Activated CD4-positive, alpha-beta T cell treated with anti-CD3 and anti-CD28 coated beads, Interleukin-10, Interleukin-2, amounts not matched to agents 100 ng/mL and 50 ng/mL, durations not matched to agents 16 hours and 8 hours (primary cell): ENCODE measurements around the gene TMEM38A.
"Not testable (repeated sequence)": the region's sequence is repeated elsewhere in the genome, so short reads cannot be mapped to it uniquely, and the experiment has no call there.

Source experiments
- DNase-seq: peaks from one replicate; pipeline ENCODE4 v3.0.0-alpha.2; 2020

The TMEM38A gene

DNA sequence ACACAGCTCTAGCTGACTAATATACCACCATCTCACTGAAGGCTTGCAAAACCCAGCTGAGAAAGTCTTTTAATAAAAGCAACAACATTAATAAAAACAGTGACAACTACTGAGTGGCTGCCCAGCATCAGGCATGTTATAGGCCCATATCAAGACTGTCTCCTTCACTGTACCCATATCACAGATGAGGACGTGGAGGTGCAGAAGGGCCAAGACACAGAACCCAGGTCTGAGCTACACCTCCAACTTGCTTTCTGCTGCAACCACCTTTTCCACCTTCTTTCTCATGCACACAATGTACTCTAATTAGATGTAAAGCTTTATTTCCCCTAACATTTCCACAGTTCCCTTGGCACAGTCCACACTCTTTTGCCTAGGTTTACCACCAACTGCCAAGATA is 22.3 kb upstream of the TMEM38A start:
- no peak for DNase-seq

DNA sequence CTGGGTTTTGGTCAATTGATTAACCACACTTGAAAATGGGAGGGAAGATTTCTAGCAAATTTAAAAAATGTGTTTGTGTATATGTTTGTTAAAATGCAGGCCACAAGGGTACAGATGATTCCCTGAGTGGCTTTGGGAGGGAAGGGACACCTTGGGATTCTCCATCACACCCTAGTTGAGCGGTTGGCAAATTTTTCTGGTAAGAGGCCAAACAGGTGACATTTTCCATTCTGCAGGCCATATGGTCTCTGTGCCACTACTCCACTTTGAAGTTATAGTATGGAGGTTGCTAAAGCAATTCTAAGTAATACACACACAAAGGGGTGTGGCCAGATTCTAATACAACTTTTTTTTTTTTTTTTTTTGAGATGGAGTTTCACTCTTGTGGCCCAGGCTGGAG is 20.0 kb upstream of the TMEM38A start:
- no peak for DNase-seq

DNA sequence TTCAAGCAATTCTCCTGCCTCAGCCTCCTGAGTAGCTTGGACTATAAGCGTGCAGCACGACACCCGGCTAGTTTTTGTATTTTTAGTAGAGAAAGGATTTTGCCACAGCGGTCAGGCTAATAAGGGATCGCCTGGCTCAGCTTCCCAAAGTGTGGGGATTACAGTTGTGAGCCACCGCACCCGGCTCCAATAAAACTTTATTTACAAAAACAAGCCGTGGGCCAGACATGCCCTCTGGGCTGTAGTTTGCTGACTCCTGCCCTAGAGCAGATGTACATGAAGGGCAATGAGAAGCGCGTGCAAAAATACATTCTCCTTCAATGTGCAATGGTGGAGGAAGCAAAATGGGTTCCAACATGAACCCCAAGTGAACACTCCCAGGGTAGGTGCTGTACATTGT is 19.2 kb upstream of the TMEM38A start:
- no peak for DNase-seq

DNA sequence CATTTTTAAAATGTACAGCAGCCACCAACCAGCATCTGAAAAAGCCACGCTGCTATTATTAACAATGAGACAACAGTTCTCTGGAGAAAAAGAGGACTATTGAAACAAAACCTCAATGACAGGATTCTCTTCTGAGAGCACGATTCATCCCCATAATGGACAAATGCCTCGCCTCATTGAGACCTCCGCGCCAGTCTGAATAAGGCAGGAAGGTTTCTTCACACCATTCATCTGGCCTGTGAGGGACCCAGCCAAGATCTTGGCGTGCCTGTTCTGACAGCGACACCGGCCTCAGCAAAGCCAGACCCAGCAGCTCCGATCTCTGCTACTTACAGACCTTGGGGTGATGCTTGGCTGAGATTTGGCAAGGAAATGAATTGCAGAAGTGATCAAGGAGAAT is 15.8 kb upstream of the TMEM38A start:
- DNase-seq, result no peak

DNA sequence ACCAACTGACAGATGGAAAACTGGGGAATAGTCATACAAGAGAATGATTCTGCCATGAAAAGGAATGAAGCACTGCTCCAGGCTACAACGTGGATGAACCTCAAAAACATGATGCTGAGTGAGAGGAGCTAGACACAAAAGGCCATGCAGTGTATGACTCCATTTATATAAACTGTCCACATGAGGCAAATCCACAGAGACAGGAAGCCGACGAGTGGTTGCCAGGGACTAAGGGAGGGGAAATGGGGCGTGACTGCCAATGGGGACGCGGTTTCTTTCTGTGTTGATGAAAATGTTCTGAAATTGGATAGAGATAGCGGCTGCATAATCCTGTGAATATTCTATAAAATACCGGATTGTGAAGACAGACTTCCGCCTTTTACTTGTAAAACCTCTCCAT is 11.2 kb upstream of the TMEM38A start:
- no peak for DNase-seq

DNA sequence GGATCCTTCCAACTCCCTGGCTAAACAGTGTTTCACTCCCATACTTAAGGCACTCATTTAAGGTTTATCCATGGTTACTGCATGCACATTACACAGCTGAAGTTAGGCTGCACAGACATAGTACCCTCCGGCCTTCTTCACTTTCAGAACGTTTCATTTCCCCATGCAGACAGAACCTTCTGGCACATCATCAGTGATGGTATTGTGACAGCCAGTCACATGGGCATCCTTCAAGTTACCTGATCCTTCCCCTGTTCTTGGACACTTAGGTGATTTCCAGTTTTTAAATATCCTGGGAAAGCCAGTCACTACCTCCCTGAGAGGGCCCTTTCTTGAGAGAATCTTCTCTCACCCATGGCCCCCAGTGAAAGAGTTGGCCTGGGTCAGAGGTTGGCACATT is 10.1 kb upstream of the TMEM38A start:
- no peak for DNase-seq

DNA sequence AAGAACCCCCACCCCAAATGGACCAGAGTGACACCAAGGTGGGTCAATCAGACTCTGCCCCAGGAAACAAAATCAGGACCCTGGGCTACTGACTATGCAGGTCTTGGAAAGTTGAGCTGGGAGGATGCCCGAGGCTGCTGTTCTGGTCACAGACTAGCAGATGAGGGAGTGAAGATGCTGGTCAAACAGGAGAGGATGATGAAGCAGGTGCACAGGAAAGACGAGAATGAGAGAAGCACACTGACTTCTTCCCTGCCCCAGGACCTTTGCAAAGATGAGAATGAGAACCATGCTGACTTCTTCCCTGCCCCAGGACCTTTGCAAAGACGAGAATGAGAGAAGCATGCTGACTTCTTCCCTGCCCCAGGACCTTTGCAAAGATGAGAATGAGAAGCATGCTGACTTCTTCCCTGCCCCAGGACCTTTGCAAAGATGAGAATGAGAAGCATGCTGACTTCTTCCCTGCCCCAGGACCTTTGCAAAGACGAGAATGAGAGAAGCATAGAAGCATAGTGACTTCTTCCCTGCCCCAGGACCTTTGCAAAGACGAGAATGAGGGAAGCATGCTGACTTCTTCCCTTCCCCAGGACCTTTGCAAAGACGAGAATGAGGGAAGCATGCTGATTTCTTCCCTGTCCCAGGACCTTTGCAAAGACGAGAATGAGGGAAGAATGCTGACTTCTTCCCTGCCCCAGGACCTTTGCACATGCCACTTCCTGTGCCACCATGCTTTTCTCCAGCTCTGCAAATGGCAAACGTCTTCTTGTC is 9.3 kb upstream of the TMEM38A start:
- not testable (repeated sequence) for DNase-seq

DNA sequence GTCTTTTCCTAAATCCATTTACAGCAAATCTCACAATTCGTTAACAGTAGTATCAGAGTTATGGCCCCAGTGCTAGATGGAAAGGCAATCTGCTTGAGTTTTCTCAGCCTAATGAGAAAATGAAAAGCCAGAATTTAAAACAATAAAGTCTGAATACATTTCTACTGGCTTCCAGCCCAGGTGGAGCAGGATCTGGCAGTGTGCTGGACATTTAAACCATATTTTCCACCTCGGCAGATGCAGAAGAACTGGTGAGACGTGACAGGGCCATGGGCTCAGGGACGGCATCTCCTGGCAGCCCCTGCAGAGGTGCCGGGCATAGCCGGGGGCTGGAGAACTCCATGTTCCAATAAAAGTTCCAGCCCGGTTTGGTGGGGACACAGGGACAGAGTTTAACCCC is 8.1 kb upstream of the TMEM38A start:
- no peak for DNase-seq

DNA sequence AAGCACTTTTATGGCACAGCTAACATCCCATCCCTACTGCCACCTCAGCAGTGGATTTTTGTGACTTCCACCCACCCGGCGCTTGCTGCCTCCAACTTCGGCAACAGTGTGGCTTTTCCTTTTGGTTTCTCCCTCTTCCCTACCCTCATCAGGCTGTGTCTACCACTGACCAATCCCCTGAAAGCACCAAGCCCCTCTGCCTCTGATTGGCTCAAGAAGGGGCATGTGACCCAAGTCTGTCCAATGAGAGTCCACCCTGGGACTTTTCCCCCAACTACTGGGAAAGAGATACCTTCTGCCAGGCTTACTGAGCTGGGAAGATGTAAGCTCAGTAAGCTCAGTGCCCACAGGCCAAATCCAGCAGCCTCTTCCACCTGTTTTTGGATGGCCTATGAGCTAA is 6.8 kb upstream of the TMEM38A start:
- peak; percentile 8 for DNase-seq

DNA sequence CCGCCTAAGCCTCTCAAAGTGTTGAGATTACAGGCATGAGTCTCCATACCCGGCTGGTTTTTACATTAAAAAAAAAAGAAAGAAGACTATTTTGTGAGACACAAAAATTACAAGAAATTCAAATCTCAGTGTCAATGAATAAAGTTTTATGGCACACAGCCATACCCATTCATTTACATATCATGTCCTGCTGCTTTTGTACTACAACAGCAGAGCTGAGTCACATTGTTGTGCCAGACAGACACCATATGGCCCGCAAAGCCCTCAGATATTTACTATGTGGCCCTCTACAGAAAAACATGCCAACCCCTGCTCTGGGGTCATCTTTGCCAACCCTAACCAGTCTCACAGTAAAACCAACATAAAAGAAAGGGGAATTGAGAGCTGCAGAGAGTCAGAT is 6.3 kb upstream of the TMEM38A start:
- DNase-seq, result no peak

DNA sequence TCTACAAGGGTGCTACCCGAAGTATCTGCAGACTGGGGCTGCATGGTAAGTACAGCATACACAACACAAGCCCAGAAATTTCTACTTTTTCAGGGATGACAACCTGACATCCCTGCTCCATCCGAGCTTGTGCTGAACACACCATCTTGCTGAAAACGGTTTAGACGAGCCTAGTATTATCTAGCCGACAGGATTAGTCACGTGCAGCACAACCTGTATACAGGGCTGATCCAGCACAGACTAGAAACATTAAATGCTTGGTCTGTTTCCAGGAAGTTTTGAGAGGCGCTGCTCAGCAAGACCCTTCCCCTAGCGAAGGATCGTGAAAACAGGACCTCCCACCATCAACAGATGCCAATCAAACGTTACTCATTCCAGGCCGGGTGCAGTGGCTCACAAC is 5.2 kb upstream of the TMEM38A start:
- DNase-seq, result no peak

DNA sequence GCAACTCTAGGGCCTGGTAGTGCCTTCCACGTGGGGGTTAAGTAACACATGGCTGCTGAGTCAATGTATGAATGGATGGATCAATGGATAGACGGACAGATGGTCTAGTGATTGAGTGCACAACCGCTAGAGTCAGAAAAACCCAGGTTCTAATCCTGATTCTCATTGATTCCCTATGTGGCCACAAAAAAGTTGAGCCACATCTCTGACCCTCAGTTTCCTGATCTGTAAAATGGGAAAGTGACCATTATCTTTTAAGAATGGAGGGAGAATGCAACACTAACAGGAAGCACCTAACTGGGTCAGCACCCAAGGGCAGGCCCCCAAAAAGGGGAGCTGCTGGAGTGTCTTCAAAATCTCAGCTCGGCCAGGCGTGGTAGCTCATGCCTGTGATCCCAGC is 3.6 kb upstream of the TMEM38A start:
- DNase-seq, result no peak

DNA sequence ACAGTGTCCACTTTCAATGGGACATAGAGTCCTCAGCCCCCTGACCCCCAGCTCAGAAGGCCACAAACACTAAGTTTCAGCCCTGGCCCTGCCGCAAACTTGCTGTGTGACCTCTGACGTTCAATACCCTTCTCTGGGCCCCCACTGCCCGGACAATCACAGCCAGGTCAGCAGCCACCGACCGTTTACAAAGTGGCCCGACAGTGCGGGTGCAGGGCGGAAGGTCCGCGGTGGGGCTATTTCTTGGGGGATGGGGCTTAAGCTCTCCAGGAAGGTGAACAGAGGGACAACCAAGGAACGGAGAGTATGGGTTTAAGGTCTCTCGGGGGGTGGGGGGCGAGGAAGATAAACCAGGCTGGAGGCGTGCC is 1.5 kb upstream of the TMEM38A start:
- DNase-seq, result no peak

DNA sequence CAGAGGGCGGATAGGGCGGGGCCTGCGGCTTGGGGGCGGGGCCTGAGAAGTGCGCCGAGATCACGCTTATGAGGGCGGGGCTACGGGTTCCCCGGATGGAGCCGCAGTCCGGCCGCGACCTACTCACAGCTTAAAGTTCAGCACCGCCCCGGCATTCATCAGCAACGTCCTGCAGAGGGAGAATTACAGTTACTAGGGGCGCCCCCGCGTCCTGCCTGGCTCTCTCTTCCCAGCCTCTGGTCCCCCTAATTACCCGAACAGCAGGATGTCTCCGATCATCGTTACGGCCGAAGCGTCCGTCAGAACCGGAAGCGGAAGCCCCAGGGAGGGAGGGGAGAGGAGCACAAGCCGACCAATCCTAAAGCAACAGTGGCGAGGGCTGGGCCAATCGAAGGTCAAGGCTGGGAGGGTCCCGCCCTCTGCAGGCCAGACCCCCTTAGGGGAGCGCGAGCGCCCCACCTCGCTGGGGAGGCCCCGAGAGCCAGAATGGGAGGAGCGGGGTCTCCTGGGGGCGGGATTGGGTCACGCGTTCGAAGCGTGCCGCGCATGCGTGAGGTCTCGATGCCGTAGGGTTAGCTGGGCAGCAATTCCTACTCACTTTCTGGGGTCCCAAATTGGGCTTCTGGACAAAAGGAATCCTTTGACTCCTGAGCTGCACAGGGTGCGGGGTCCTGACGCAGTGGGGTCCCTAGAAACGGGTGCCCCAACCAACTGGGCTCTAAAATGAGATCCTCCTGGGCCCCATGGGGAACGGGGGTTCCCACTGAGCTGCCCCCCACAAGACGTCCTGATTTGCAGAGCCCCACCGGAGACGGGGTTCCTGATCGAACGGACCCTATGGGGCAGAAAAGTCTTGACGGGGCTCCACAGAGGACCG is 869 bp upstream of the TMEM38A start, which contains the start of gene SMIM7:
SMIM7 (minus strand) TSS at position 313 of the 877 bp plus-strand sequence; CDS start at position 279, 34 bp downstream.
- peak; percentile 99 for DNase-seq

DNA sequence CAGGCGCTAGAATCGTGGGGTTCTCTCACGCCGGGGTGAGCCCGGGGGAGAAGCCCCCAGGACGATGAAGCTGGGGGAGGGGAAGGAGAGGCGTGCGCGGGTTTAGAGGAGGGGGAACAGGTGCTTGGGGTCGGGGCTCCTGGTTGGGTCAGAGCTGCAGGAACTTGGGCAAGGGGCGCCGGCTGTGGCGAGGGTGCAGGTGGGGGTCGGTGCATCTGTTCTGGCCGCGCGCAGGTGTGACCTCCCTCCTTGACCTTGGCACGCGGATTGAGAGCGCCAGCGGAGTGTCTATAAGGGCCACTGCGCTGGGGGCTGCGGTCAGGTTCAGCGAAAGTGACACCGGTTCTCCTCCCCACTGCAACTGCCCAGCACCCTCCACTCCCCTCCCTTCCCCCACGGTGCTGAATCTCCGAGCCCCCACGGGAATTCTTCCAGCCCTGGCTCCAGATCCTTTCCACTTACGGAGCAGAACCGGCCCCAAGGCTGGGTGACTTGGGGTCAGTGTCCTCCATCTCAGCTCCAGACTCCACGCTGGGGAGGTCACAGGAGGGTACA is 618 bp downstream of the TMEM38A start:
- peak; percentile 6 for DNase-seq

DNA sequence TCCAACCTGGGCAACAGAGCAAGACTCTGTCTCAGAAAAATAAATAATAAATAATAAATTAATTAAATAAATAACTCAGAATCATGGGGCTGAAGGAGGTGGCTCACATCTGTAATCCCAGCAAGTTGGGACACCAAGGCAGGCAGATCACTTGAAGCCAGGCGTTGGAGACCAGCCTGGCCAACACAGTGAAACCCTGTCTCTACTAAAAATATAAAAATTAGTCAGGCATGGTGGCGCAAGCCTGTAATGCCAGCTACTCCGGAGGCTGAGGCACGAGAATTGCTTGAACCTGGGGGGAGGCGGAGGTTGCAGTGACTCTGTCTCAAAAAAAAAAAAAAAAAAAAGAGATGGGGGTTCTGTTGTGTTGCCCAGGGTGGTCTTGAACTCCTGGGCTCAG is 7.2 kb downstream of the TMEM38A start:
- no peak for DNase-seq

DNA sequence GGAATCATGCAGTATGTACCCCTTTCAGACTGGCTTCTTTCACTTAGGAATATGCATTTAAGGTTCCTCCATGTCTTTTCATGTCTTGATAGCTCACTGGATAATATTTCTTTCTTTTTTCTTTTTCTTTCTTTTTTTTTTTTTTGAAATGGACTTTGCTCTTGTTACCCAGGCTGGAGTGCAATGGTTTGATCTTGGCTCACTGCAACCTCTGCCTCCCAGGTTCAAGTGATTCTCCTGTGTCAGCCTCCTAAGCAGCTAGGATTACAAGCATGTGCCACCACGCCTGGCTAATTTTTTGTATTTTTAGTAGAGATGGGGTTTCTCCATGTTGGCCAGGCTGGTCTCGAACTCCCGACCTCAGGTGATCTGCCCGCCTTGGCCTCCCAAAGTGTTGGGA is 7.8 kb downstream of the TMEM38A start:
- not testable (repeated sequence) for DNase-seq

DNA sequence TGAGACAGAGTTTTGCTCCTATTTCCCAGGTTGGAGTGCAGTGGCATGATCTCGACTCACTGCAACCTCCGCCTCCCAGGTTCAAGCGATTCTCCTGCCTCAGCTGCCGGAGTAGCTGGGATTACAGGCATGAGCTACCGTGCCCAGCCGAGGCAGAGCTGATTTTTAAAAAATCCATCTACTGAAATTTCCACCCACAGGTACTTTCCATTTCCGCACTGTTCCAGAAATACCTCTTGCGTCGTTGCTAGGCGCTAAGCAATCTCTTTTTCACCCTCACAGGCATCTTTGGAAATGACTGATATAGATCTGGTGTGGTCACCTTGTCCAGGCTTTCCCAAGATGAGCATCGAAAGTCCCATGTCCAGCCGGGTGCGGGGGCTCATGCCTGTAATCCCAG is 9.4 kb downstream of the TMEM38A start:
- no peak for DNase-seq

DNA sequence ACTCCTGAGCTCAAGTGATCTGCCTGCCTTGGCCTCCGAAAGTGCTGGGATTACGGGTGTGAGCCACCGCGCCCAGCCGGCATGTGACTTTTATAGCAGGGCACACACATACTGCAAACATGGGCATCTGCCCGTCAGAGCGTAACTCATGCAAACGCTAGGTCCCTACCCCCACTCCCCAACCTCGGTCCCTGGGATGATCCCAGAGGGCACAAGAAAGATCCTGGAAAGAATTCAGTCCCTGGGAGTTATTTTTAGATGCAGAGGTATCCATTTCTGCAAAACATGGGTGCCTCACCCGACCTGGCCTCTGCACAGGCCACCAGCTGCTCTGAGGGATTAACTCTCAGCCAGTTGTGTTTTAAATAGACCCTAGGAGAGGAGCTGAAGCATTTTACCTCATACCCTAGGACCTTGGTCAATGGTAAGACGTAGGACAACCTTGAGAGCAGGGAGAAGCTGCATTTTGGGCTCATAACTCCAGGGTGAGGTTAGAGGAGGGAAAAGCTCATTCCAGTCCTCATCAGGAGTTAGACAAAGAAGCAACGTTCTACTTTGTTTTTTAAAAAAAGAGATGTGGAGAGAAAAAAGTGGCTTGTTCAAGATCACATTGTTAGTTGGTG is 10.8 kb downstream of the TMEM38A start:
- DNase-seq, result no peak

DNA sequence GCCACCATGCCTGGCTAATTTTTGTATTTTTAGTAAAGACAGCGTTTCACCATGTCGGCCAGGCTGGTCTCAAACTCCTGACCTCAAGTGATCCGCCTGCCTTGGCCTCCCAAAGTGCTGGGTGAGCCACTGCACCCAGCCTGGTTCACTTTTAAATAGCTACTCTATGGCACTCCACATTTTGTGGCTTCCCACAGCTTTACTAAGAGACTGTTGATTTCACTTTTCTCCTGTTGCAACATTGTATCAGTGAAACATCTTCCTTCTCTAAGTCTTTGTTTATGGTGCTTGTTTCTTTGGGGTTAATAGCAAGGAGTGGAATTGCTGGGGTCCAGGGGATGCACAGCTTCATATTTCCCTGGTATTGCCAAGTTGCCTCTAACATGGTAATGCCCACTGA is 12.3 kb downstream of the TMEM38A start:
- no peak for DNase-seq

DNA sequence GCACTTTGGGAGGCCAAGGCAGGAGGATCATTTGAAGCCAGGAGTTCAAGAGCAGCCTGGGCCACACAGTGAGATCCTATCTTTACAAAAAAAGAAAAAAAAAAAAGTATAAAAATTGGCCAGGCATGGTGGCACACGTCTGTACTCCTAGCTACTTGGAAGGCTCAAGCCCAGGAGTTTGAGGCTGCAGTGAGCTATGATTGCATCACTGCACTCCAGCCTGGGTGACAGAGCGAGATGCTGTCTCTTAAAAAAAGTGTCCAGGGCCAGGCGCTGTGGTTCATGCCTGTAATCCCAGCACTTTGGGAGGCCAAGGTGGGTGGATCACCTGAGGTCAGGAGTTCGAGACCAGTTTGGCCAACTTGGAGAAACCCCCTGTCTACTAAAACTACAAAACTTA is 12.9 kb downstream of the TMEM38A start:
- not testable (repeated sequence) for DNase-seq

DNA sequence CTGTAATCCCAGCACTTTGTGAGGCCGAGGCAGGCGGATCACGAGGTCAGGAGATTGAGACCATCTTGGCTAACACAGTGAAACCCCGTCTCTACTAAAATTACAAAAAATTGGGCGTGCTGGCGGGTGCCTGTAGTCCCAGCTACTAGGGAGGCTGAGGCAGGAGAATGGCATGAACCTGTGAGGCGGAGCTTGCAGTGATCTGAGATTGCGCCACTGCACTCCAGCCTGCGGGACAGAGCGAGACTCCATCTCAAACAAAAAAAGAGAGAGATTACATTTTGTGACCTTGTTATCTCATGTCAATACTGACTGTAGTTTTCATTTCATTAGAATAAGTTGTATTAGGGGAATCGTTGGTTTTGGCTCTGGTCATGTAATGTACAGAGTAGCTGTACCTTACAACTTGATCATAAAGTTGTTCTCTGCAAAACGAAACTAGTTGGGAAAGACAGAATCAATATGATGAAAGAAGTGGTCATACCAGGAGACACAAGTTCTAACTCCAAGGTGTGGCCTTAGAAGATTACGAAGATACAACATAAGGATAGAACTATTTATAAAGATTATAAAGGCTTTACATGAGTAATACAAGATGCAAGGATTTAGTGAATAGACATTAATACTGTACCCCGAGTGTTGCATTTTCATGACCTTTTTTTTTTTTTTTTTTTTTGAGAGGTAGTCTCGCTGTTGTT is 15.3 kb downstream of the TMEM38A start:
- DNase-seq, result no peak

DNA sequence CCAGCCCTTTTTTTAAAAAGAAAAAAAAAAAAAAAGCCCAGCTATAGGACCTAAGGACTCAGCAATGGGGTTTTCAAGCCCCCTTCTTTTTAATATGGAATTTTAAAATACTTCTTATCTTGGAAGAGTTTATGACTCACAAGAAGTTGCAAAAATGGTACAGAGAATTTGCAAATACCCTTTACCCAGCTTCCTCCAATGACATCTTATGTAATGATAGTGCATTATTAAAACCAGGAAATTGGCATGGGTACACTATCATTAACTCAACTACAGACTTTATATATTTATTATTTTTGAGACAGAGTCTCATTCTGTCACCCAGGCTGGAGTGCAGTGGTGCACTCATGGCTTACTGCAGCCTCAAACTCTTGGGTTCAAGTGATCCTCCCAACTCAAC is 16.1 kb downstream of the TMEM38A start:
- DNase-seq, result no peak
